ENCODE measurements around the gene FAM221B.

- TF ChIP-seq POLR2A (IDR thresholded peaks at IDR 0.05; ENCODE audit: low read length) (no peak), GATA1 (IDR thresholded peaks at IDR 0.05; ENCODE audit: low read depth, low read length) (no peak)
Measured at GRCh38 chr9:35862328-35862727, 33.8 kb upstream of the FAM221B start.

Data from erythroblast (primary cell).